NCI-H1436 (cell line): ENCODE results near the gene ACP2.

Experiments used
- DNase-seq: peaks from one replicate; lab custom pipeline; 2025; lab: John Stamatoyannopoulos, UW

Gene ACP2

GRCh38 chr11:47268448-47269001 is 19.9 kb upstream of the ACP2 start:
- DNase-seq, result no peak

GRCh38 chr11:47267876-47268275 is 19.3 kb upstream of the ACP2 start:
- DNase-seq, result no peak

- no peak for DNase-seq
Observed at GRCh38 chr11:47264521-47264920, 15.9 kb upstream of the ACP2 start.

- DNase-seq, result no peak
Observed at GRCh38 chr11:47264119-47264518, 15.5 kb upstream of the ACP2 start.

- DNase-seq, result no peak
Observed at GRCh38 chr11:47261291-47261800, 12.7 kb upstream of the ACP2 start.

GRCh38 chr11:47260366-47260765 is 11.8 kb upstream of the ACP2 start:
- no peak for DNase-seq

GRCh38 chr11:47259232-47259977 is 10.8 kb upstream of the ACP2 start:
- DNase-seq, result no peak

GRCh38 chr11:47258317-47258902 is 9.8 kb upstream of the ACP2 start:
- DNase-seq, result no peak

GRCh38 chr11:47257517-47258316 is 9.1 kb upstream of the ACP2 start, which contains the start of gene NR1H3:
TSS of gene NR1H3 (plus strand) at chr11:47257996. CDS start at chr11:47259217, 1,221 bp downstream.
- no peak for DNase-seq

GRCh38 chr11:47257177-47257516 is 8.5 kb upstream of the ACP2 start:
- DNase-seq, result no peak

- no peak for DNase-seq
Observed at GRCh38 chr11:47256374-47256773, 7.8 kb upstream of the ACP2 start.

- no peak for DNase-seq
Observed at GRCh38 chr11:47254386-47254785, 5.8 kb upstream of the ACP2 start.

- no peak for DNase-seq
Observed at GRCh38 chr11:47253660-47254059, 5.0 kb upstream of the ACP2 start.

GRCh38 chr11:47251751-47252150 is 3.1 kb upstream of the ACP2 start:
- no peak for DNase-seq

GRCh38 chr11:47249378-47249715 is 733 bp upstream of the ACP2 start:
- DNase-seq, result no peak

- DNase-seq, result no peak
Observed at GRCh38 chr11:47248304-47248663, 330 bp downstream of the ACP2 start.

- DNase-seq, result no peak
Observed at GRCh38 chr11:47247502-47247901, 1.1 kb downstream of the ACP2 start.

- no peak for DNase-seq
Observed at GRCh38 chr11:47245611-47246357, 2.8 kb downstream of the ACP2 start.

GRCh38 chr11:47244448-47245350 is 3.9 kb downstream of the ACP2 start:
- DNase-seq, result no peak

- no peak for DNase-seq
Observed at GRCh38 chr11:47243454-47243853, 5.2 kb downstream of the ACP2 start.

- DNase-seq, result no peak
Observed at GRCh38 chr11:47242596-47243192, 5.9 kb downstream of the ACP2 start.
